GM12865 (cell line): ENCODE data around the gene RGS14.

Experiments used
- DNase-seq: peaks from one replicate; pipeline ENCODE4 v3.0.0; 2010; ENCODE audit warnings: low read depth
- H3K4me3 ChIP-seq: 2 replicates; pipeline ENCODE4 v1.5.1; 2011; ENCODE audit warnings: mild to moderate bottlenecking, low read depth, low read length, control low read depth
- TF ChIP-seq, protein P1 (sequence below): IDR thresholded peaks from 2 replicates; pipeline ENCODE4 v1.5.1; 2011; ENCODE audit warnings: low read length, control low read depth, low read depth, inconsistent platforms; ENCODE audit not compliant: insufficient read depth; ENCODE audit errors: missing control alignments

RGS14 gene

DNA sequence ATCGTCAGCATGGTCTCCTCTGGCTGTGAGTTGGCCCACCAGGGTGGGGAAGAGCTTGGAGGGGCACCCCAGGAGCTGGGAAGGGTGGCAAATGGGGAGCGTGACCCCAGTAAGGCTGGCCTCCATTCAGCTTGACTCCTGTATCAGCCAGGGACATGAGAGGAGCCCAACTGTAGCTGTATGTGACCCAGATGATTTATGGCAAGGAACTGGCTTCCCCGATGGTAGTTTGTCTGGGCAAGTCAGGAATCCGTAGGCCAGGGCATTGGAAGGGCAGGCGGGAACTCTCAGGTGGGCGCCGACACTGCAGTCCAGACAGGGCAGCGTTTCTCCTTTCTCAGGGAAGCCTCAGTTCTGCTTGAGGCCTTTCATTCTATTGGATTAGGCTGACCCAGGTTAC lies 28.8 kb downstream of the RGS14 start:
- TF ChIP-seq, protein P1, sequence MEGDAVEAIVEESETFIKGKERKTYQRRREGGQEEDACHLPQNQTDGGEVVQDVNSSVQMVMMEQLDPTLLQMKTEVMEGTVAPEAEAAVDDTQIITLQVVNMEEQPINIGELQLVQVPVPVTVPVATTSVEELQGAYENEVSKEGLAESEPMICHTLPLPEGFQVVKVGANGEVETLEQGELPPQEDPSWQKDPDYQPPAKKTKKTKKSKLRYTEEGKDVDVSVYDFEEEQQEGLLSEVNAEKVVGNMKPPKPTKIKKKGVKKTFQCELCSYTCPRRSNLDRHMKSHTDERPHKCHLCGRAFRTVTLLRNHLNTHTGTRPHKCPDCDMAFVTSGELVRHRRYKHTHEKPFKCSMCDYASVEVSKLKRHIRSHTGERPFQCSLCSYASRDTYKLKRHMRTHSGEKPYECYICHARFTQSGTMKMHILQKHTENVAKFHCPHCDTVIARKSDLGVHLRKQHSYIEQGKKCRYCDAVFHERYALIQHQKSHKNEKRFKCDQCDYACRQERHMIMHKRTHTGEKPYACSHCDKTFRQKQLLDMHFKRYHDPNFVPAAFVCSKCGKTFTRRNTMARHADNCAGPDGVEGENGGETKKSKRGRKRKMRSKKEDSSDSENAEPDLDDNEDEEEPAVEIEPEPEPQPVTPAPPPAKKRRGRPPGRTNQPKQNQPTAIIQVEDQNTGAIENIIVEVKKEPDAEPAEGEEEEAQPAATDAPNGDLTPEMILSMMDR, result no peak
- DNase-seq, result no peak
- no peak overlapping the region for H3K4me3 ChIP-seq

DNA sequence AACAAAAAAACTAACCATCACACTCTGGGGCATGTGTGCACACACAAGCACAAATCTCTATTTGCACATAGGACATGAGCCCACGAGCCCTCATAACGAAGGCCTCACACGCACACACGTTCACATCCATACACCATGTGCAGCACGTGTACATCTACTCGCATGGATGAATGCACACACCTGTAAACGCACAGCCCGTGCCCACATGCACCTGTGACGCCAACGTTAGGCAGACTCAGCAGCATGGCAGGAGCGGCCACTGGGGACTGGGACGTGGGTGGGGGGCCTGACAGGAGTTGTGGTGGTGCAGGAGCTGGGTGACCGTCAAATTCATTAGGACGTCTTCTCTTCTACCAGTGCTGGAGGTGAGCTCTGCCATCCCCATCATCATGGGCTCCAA lies 29.7 kb downstream of the RGS14 start:
- no peak overlapping the region for H3K4me3 ChIP-seq
- TF ChIP-seq, protein P1, result no peak
- DNase-seq, result no peak

DNA sequence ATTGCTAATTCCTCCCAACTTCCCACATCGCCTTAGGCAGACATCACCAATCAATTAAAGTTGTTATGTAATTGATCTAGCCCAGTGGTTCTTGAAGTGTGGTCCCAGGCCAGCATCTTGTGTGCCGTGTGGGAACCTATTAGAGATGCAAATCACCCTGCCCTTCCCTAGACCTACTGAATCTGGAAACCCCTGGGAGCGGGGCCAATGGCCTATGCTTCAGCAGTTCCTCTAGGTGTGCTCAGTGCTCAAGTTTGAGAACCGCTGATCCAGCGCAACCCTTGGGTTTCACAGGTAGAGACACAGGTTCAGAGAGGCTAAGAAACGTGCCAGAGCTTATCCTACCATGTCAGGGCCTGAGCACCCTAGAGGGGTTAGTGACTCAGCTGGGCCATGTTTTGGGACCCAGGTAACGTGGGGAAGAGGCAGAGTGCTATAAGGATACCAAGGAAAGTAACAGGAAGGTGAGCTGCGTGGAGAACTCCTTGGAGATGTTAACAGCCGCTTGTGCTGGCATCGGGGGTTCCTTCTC lies 30.9 kb downstream of the RGS14 start:
- TF ChIP-seq, protein P1, result no peak
- peak; percentile 59 for DNase-seq
- H3K4me3 ChIP-seq, result peak overlapping the region; percentile 23

DNA sequence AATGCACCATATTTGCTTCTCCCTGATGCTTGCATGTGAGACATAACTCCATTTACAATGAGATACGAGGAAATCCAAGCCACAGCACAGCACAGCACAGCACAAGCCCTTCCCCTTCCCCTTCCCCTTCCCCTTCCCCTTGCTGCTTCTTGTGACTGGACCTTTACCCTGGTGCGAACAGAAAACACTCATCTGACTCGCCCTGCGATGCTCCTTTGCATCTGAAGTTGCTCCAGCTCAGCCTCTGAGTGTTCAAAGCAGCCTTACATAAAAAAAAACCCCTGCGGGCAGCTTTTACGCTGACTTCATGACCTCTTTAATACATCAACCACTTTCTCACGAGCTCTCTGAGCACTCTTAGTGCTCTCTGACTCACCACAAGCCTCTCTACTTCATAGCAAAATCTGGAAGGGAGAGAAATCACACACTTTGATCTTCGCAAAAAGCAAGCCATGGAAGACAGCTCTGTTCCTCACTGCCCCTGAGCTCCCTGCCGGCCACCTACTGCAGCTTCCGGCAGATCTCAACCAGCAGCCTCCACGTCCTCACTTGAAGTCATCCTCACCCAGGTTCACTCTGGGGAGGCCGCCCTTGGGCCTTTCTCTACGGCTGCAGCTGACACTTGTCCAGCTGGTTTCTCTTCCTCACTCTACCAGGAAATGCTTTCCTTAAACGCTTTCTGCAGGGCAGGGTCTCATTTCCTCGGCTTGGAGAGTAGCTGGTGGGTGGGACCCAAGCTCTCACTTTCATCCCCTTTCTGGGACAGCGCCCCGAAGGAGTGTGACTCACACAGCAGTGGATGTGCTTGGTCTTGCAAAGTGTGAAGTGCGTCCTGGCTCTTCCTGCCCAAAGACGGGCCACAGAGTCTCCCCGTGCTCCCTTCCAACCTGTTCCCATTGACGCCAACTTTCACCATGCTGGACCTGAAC lies 31.8 kb downstream of the RGS14 start:
- peak; percentile 90 for DNase-seq
- TF ChIP-seq, protein P1, result no peak
- H3K4me3 ChIP-seq, result peak overlapping the region; percentile 23

DNA sequence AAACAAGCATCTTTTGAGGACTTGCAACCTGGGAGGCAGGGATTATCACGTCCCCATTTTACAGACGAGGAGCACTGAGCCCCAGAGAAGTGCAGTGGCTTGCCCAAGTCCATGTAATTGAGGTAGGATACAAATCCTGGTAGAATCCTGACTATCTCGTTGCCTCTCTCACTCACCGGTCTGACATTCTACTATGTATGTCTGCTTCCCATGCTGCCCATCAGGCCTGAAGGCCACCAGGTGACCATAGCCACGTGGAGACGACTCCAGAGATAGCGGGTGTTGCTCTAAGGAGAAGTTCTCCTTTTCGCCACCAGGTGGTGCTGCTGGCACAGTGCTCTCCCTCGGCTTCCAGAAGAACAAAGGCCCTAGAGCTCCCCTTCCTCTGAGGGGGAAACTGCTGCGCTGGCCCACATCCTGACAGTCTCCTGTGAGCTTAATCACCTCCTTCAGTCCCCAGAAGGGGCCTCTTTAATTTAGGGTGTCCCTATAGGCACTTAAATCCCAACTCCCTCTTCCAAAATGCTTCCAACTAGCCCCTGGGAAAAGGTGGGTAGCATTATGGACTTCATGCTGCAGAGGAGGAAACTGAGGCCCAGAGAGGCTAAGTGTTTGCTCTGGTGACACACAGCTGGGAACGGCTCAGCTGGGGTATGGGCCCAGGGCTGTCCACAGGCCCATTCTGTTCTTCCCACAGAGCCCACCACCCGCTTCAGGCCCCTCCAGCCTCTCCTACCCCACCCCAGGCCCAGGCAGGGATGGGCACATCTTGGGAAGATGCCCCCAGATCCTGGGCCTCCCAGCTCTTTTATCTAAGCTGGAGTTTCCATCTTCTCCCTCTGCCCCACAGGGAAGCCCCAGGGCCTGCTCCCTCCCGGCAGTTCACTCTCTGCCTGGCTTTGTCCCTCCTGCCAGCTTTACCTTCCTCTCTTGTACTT lies 32.9 kb downstream of the RGS14 start:
- TF ChIP-seq, protein P1, result peak; percentile 93

DNA sequence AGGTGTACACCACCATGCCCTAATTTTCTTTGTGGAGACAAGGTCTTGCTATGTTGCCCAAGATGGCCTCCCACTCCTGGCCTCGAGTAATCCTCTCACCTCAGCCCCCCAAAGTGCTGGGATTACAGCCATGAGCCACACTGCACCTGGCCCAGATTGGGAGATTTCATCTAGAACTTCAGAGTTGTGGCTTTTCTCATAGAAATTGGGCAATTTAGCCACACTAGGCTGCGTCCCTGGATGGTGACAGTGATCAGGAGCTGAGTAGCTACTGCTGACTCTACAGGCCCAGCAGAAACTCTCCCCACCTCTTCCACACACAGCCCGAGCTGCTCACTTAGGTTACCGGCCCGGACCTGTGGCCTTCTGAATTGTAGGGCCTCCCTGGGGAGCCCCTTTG lies 35.0 kb downstream of the RGS14 start:
- no peak for DNase-seq
- TF ChIP-seq, protein P1, result no peak

More for the DNA sequence above, 32.9 kb downstream of the RGS14 start:
- peak overlapping the region; percentile 17 for H3K4me3 ChIP-seq
- peak; percentile 92 for DNase-seq

More for the DNA sequence above, 35.0 kb downstream of the RGS14 start:
- no peak overlapping the region for H3K4me3 ChIP-seq
